Measurements from ENCODE around the gene EXOC4.

GRCh38 chr7:134021836-134022235 lies 769.0 kb downstream of the EXOC4 start:
- TF ChIP-seq CTCF (IDR thresholded peaks at IDR 0.05), result no peak
- TF ChIP-seq POLR2AphosphoS5 (IDR thresholded peaks at IDR 0.05), result no peak
- TF ChIP-seq EP300 (IDR thresholded peaks at IDR 0.05; ENCODE audit: low read depth), result no peak

Data from transverse colon (tissue), 4 donors.